HEK293 (cell line): Measurements from ENCODE around the gene ANO1.

Source experiments
- CTCF ChIA-PET: fragments of 350-600 bp; formaldehyde crosslinking; extraction: SDS; loops from one replicate; lab custom pipeline; 2021; ENCODE audit warnings: antibody characterized with exemption; lab: Yijun Ruan, JAX
- POLR2A ChIA-PET: fragments of 300-600 bp; formaldehyde crosslinking; extraction: SDS; loops from one replicate; lab custom pipeline; 2020; ENCODE audit warnings: antibody characterized with exemption, inconsistent platforms; lab: Yijun Ruan, JAX
- H3K27ac ChIP-seq: fragments of 200-500 bp; sonication (Bioruptor generic); 2 replicates; pipeline ENCODE4 v1.5.1; 2014; ENCODE audit warnings: low read depth, low read length, control low read depth, inconsistent platforms; ENCODE audit errors: extremely low read depth
- H3K36me3 ChIP-seq, 2 experiments: fragments of 200-500 bp in 1 of 2; sonication (Bioruptor generic) in 1 of 2; 1 replicate in 1 of 2; 2 replicates in 1 of 2; pipeline ENCODE4 v1.5.1; 2014 to 2017; ENCODE audit warnings: inconsistent platforms in 2 of 2, low read length in 2 of 2; ENCODE audit not compliant: control insufficient read depth in 2 of 2, insufficient read depth in 1 of 2
- H3K4me1 ChIP-seq: fragments of 200-500 bp; sonication (Bioruptor generic); 2 replicates; pipeline ENCODE4 v1.5.1; 2014; ENCODE audit warnings: mild to moderate bottlenecking, low read length, inconsistent platforms; ENCODE audit not compliant: control insufficient read depth, insufficient read depth
- H3K4me3 ChIP-seq: 2 replicates; pipeline ENCODE4 v1.5.1; 2011; ENCODE audit warnings: low read depth, mild to moderate bottlenecking, control low read depth, low read length, moderate library complexity
- H3K9me3 ChIP-seq: fragments of 200-500 bp; sonication (Bioruptor generic); 2 replicates; pipeline ENCODE4 v1.5.1; 2014; ENCODE audit warnings: low read depth, low read length, inconsistent platforms; ENCODE audit not compliant: control insufficient read depth, insufficient read depth
- KLF7 ChIP-seq: fragments of 450-650 bp; formaldehyde crosslinking; IDR thresholded peaks from 2 replicates; pipeline ENCODE4 v1.5.1; 2016; ENCODE audit warnings: missing biosample characterization, missing genetic modification characterization, borderline replicate concordance
- MZF1 ChIP-seq: fragments of 450-650 bp; formaldehyde crosslinking; IDR thresholded peaks from 2 replicates; pipeline ENCODE4 v1.5.1; 2017; ENCODE audit warnings: missing biosample characterization, missing genetic modification characterization, borderline replicate concordance
- TCF7L2 ChIP-seq: IDR thresholded peaks from 2 replicates; pipeline ENCODE4 v1.6.1; 2011; ENCODE audit warnings: low read depth, mild to moderate bottlenecking, inconsistent platforms, low read length, moderate library complexity, borderline replicate concordance
- ZBTB11 ChIP-seq: fragments of 450-650 bp; formaldehyde crosslinking; conservative IDR thresholded peaks from 2 replicates; pipeline ENCODE4 v1.5.1; 2016; ENCODE audit warnings: low read depth, missing biosample characterization, missing genetic modification characterization
- ZBTB48 ChIP-seq: fragments of 450-650 bp; formaldehyde crosslinking; IDR thresholded peaks from 2 replicates; pipeline ENCODE4 v1.5.1; 2016; ENCODE audit warnings: missing biosample characterization, missing genetic modification characterization
- ZNF184 ChIP-seq: fragments of 450-650 bp; IDR thresholded peaks from 2 replicates; pipeline ENCODE4 v1.5.1; 2018; ENCODE audit warnings: missing biosample characterization, mild to moderate bottlenecking, missing genetic modification characterization
- ZNF202 ChIP-seq: fragments of 450-650 bp; formaldehyde crosslinking; IDR thresholded peaks from 2 replicates; pipeline ENCODE4 v1.5.1; 2016; ENCODE audit warnings: missing biosample characterization, missing genetic modification characterization, borderline replicate concordance
- ZNF354C ChIP-seq: fragments of 450-650 bp; formaldehyde crosslinking; IDR thresholded peaks from 2 replicates; pipeline ENCODE4 v1.5.1; 2016; ENCODE audit warnings: missing biosample characterization, missing genetic modification characterization, low read depth, borderline replicate concordance
- ZNF423 ChIP-seq: fragments of 450-650 bp; formaldehyde crosslinking; IDR thresholded peaks from 2 replicates; pipeline ENCODE4 v1.5.1; 2016; ENCODE audit warnings: missing biosample characterization, missing genetic modification characterization
- ZNF510 ChIP-seq: fragments of 450-650 bp; formaldehyde crosslinking; IDR thresholded peaks from 2 replicates; pipeline ENCODE4 v1.5.1; 2018; ENCODE audit warnings: mild to moderate bottlenecking, missing genetic modification characterization, missing biosample characterization; ENCODE audit not compliant: insufficient replicate concordance
- ZNF529 ChIP-seq: fragments of 450-650 bp; formaldehyde crosslinking; IDR thresholded peaks from 2 replicates; pipeline ENCODE4 v1.5.1; 2017; ENCODE audit warnings: missing genetic modification characterization, missing biosample characterization; ENCODE audit not compliant: insufficient replicate concordance
- ZNF776 ChIP-seq: fragments of 450-650 bp; formaldehyde crosslinking; IDR thresholded peaks from 2 replicates; pipeline ENCODE4 v1.5.0; 2017; ENCODE audit warnings: missing biosample characterization, missing genetic modification characterization, borderline replicate concordance
- ZNF777 ChIP-seq: fragments of 450-650 bp; formaldehyde crosslinking; IDR thresholded peaks from 2 replicates; pipeline ENCODE4 v1.5.1; 2017; ENCODE audit warnings: missing biosample characterization, missing genetic modification characterization, borderline replicate concordance
- ZSCAN4 ChIP-seq: fragments of 450-650 bp; formaldehyde crosslinking; IDR thresholded peaks from 2 replicates; pipeline ENCODE4 v1.5.1; 2017; ENCODE audit warnings: missing biosample characterization, missing genetic modification characterization
- TF ChIP-seq, protein P1 (sequence below): fragments of 450-650 bp; formaldehyde crosslinking; IDR thresholded peaks from 2 replicates; pipeline ENCODE4 v1.5.1; 2016; ENCODE audit warnings: missing biosample characterization, missing genetic modification characterization
- TF ChIP-seq, protein P2 (sequence below): fragments of 450-650 bp; formaldehyde crosslinking; IDR thresholded peaks from 2 replicates; pipeline ENCODE4 v1.5.1; 2016; ENCODE audit warnings: missing biosample characterization, missing genetic modification characterization

Gene ANO1

DNA sequence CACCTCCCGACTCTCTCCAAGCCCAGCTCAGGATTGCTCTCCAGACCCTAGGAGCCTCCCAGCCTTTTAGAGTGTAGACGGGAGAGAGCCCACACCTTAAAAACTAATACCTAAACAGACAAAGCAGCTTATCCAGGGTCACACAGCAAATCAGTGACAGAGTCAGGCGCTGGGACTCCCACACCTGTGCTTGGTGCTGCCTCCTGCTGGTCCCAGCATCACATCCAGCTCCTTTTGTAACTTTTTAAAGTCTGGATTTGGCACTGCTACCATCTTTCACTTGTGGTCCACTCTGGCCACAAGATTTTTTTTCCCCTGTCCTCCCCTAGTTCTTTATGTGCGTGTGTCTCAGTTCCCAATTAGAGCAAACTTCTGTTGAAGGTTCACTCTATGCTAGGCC, 4.7 kb downstream of the ANO1 start:
- H3K27ac ChIP-seq, result no peak overlapping the region
- no peak overlapping the region for H3K4me3 ChIP-seq
- ChIA-PET POLR2A (no interaction called here), CTCF (interaction anchor here (0.6 to 2.2 kb wide), 8 partner anchors 10 to 164 kb away, joined by 3 to 14 read pairs (median 4); no protein-coding TSS in a partner anchor)
- TF ChIP-seq ZNF423 (no peak), ZNF776 (tag by site-specific recombination) (no peak), ZNF529 (tag by site-specific recombination) (no peak), ZSCAN4 (tag by site-specific recombination) (no peak), ZNF184 (no peak)
- no peaks in the 10 kb centered on the region for H3K36me3 ChIP-seq
- no peaks in the 10 kb centered on the region for H3K9me3 ChIP-seq
- no peaks in the 10 kb centered on the region for H3K4me1 ChIP-seq

- no peaks in the 10 kb centered on the region for H3K4me1 ChIP-seq
- POLR2A ChIA-PET, result no interaction called here
These were observed 6.2 kb downstream of the ANO1 start for GRCh38 chr11:70084046-70084984.

DNA sequence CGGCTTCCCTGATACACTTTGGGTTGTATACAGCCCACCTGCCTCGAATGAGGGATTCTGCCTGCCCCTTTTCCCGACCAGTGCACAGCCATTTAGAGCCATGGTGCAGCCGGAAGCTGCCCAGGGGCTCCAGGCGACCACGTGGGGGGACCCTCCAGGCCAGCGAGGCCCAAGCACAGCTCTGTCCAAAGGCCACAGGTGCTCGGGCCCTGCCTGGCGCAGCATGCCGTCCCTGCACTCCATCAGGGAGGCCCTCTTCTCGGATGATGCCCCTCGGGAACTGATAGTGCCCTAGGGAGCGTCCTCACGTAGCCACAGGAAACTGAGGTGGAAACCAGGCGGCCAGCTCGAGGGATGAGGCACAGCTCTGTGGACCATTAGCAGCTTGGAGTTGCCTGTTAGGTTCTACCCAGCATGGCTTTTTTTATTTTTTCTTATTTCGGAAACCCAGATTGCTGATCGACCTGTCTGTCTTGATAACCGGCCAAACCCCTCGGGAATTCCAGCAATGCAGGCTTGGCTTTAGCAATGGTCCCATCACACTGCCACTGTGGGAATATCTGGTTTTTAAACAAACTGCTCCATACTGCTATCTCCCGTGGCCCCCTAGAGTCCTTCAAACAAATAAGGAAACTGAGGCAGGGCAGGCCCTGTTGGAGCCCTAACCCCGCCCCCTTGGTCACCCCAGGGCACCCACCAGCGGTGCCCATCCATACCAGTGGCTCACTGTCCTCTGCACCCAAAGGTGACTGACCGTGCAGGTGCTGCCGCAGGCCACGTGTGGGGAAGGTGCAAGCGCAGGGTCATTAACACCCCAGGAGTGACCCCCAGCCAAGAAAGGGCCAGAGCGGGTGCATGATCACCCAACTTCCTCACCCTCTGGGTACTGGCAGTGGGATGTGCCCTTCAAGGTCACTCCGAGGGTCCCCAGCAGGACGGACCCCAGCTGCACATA, 8.0 kb downstream of the ANO1 start:
- no peaks in the 10 kb centered on the region for H3K36me3 ChIP-seq
- no peak overlapping the region for H3K27ac ChIP-seq
- ChIA-PET CTCF (interaction anchor here (0.7 kb wide), 1 partner anchor 381 kb away, joined by 3 read pairs; no protein-coding TSS in a partner anchor), POLR2A (no interaction called here)
- H3K4me3 ChIP-seq, result no peak overlapping the region
- no peaks in the 10 kb centered on the region for H3K9me3 ChIP-seq
- no peaks in the 10 kb centered on the region for H3K4me1 ChIP-seq
- no peak for TF ChIP-seq ZBTB11 (tag by site-specific recombination)
- no peak for TF ChIP-seq ZNF510 (tag by site-specific recombination)
- TF ChIP-seq ZNF354C (tag by site-specific recombination), result no peak
- no peak for TF ChIP-seq ZNF777 (tag by site-specific recombination)
- no peak for TF ChIP-seq ZBTB48
- TF ChIP-seq MZF1 (tag by site-specific recombination), result no peak
- TF ChIP-seq, protein P1, sequence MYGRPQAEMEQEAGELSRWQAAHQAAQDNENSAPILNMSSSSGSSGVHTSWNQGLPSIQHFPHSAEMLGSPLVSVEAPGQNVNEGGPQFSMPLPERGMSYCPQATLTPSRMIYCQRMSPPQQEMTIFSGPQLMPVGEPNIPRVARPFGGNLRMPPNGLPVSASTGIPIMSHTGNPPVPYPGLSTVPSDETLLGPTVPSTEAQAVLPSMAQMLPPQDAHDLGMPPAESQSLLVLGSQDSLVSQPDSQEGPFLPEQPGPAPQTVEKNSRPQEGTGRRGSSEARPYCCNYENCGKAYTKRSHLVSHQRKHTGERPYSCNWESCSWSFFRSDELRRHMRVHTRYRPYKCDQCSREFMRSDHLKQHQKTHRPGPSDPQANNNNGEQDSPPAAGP (tag by site-specific recombination), result no peak
- no peak for TF ChIP-seq ZNF202 (tag by site-specific recombination)
- no peak for TF ChIP-seq TCF7L2

More at GRCh38 chr11:70084046-70084984, 6.2 kb downstream of the ANO1 start:
- no peaks in the 10 kb centered on the region for H3K9me3 ChIP-seq
- CTCF ChIA-PET, result interaction anchor here (0.7 kb wide), 1 partner anchor 94 kb away, joined by 3 read pairs; no protein-coding TSS in a partner anchor
- H3K27ac ChIP-seq, result no peak overlapping the region
- H3K36me3 ChIP-seq, result no peaks in the 10 kb centered on the region
- TF ChIP-seq KLF7 (tag by site-specific recombination), result no peak
- TF ChIP-seq, protein P2, sequence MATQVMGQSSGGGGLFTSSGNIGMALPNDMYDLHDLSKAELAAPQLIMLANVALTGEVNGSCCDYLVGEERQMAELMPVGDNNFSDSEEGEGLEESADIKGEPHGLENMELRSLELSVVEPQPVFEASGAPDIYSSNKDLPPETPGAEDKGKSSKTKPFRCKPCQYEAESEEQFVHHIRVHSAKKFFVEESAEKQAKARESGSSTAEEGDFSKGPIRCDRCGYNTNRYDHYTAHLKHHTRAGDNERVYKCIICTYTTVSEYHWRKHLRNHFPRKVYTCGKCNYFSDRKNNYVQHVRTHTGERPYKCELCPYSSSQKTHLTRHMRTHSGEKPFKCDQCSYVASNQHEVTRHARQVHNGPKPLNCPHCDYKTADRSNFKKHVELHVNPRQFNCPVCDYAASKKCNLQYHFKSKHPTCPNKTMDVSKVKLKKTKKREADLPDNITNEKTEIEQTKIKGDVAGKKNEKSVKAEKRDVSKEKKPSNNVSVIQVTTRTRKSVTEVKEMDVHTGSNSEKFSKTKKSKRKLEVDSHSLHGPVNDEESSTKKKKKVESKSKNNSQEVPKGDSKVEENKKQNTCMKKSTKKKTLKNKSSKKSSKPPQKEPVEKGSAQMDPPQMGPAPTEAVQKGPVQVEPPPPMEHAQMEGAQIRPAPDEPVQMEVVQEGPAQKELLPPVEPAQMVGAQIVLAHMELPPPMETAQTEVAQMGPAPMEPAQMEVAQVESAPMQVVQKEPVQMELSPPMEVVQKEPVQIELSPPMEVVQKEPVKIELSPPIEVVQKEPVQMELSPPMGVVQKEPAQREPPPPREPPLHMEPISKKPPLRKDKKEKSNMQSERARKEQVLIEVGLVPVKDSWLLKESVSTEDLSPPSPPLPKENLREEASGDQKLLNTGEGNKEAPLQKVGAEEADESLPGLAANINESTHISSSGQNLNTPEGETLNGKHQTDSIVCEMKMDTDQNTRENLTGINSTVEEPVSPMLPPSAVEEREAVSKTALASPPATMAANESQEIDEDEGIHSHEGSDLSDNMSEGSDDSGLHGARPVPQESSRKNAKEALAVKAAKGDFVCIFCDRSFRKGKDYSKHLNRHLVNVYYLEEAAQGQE (tag by site-specific recombination), result peak; percentile 43; the same call in 1 of the 2 replicates
- no peak overlapping the region for H3K4me3 ChIP-seq
